Adrenal gland (tissue), 5 donors: ENCODE data around the gene TMPO.

Source experiments
- POLR2A ChIP-seq, 2 donors: fragments of 450-650 bp; IDR thresholded peaks; one replicate each; pipeline ENCODE4 v1.6.1; 2017; ENCODE audit warnings: antibody characterized with exemption in 2 of 2, mild to moderate bottlenecking in 2 of 2, moderate library complexity in 1 of 2
- TF ChIP-seq, protein P1 (sequence below), 6 experiments: fragments of 450-650 bp in 4 of 6; fragments of 200-600 bp in 2 of 6; sonication (generic) in 1 of 6; IDR thresholded peaks; 1 replicate in 5 of 6; 2 replicates in 1 of 6; pipeline versions ENCODE4 v1.5.1 to v1.8.0; 2016 to 2021; ENCODE audit warnings: antibody characterized with exemption in 6 of 6, mild to moderate bottlenecking in 2 of 6, moderate library complexity in 1 of 6
- donor health status: DM: no; HTN: no; CAD: no.

DNA sequence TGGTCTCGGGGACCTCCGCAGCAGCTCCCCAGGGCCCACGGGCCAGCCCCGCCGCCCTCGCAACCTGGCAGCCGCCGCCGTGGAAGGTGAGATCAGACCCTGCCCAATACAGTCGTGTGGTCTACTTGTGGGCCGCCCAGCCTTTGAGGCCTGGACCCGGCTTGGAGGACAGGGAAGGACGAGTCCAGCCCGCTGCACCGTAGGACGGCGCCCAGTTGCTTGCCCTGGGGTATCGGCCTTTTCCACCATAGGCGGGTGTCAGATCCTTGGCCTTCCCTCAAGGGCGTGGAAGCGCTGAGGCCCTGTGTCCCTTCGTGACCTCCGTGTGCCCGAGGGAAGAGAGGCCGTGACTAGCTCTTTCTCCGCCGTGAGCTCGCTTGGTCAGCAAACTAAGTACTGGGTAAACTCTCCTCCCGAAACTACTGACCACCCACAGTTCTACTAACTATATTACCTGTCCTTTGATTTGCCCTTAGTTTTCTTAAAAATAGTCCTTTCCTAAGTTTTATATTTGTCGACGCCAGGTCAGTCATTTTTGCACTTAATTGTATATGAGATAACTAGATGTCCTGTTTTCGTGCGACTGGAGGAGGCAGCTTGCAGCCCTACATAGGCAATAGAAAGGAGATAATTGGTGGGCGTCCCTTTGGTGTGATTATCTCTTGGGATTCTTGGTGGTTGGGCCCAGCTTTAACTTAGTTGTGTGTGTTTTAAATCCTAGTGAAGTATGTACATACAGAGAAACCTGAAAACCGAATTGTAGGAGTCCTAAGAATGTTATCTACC lies 78.9 kb downstream of the TMPO start:
- TF ChIP-seq, protein P1, sequence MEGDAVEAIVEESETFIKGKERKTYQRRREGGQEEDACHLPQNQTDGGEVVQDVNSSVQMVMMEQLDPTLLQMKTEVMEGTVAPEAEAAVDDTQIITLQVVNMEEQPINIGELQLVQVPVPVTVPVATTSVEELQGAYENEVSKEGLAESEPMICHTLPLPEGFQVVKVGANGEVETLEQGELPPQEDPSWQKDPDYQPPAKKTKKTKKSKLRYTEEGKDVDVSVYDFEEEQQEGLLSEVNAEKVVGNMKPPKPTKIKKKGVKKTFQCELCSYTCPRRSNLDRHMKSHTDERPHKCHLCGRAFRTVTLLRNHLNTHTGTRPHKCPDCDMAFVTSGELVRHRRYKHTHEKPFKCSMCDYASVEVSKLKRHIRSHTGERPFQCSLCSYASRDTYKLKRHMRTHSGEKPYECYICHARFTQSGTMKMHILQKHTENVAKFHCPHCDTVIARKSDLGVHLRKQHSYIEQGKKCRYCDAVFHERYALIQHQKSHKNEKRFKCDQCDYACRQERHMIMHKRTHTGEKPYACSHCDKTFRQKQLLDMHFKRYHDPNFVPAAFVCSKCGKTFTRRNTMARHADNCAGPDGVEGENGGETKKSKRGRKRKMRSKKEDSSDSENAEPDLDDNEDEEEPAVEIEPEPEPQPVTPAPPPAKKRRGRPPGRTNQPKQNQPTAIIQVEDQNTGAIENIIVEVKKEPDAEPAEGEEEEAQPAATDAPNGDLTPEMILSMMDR (IDR thresholded peaks at IDR 0.05), result no peak
- TF ChIP-seq POLR2A (IDR thresholded peaks at IDR 0.05), result no peak
